ENCODE data around the gene PCDHGA10. TPM values are rescaled to one million over a fixed set of nuclear protein-coding genes. Genes with fewer than 3 reads are reported as not detected.

PCDHGA10 gene
- total RNA-seq, 2 experiments from 2014 or later, result not detected

- ChIA-PET CTCF (no interaction called here), POLR2A (interaction anchor here (0.7 kb wide), 1 partner anchor 75 kb away, joined by 3 read pairs; no protein-coding TSS in a partner anchor)
- peaks cover 5% of the 10 kb centered on the region for H3K27me3 Mint-ChIP-seq
- DNase-seq, result no peak
- H3K27ac Mint-ChIP-seq, result no peak overlapping the region
- H3K4me1 Mint-ChIP-seq, result no peaks in the 10 kb centered on the region
- H3K9me3 Mint-ChIP-seq, result no peaks in the 10 kb centered on the region
- H3K4me3 Mint-ChIP-seq, result no peak overlapping the region
- no peaks in the 10 kb centered on the region for H3K36me3 Mint-ChIP-seq (ENCODE audit: low read depth)
Measured at GRCh38 chr5:141439411-141440141, 26.8 kb downstream of the PCDHGA10 start.

- ChIA-PET POLR2A (interaction anchor here (0.7 kb wide), 1 partner anchor 76 kb away, joined by 3 read pairs; no protein-coding TSS in a partner anchor), CTCF (no interaction called here)
- Mint-ChIP-seq H3K4me1 (no peaks in the 10 kb centered on the region), H3K9me3 (no peaks in the 10 kb centered on the region), H3K4me3 (no peak overlapping the region), H3K36me3 (ENCODE audit: low read depth) (no peaks in the 10 kb centered on the region), H3K27ac (no peak overlapping the region), H3K27me3 (peaks cover 4% of the 10 kb centered on the region)
- DNase-seq, result no peak
Measured at GRCh38 chr5:141440341-141440740, 27.6 kb downstream of the PCDHGA10 start.

GRCh38 chr5:141441571-141442170, 28.9 kb downstream of the PCDHGA10 start:
- Mint-ChIP-seq H3K9me3 (no peaks in the 10 kb centered on the region), H3K4me3 (no peak overlapping the region), H3K4me1 (no peaks in the 10 kb centered on the region), H3K27me3 (peaks cover 6% of the 10 kb centered on the region), H3K27ac (no peak overlapping the region), H3K36me3 (ENCODE audit: low read depth) (no peaks in the 10 kb centered on the region)
- POLR2A ChIA-PET, result no interaction called here
- CTCF ChIA-PET, result no interaction called here
- DNase-seq, result no peak

GRCh38 chr5:141465351-141465750, 52.6 kb downstream of the PCDHGA10 start:
- no peak overlapping the region for H3K4me3 Mint-ChIP-seq
- H3K9me3 Mint-ChIP-seq, result no peaks in the 10 kb centered on the region
- no peak for DNase-seq
- no peaks in the 10 kb centered on the region for H3K4me1 Mint-ChIP-seq
- H3K36me3 Mint-ChIP-seq (ENCODE audit: low read depth), result no peaks in the 10 kb centered on the region
- no peak overlapping the region for H3K27ac Mint-ChIP-seq
- H3K27me3 Mint-ChIP-seq, result peaks cover 10% of the 10 kb centered on the region
- CTCF ChIA-PET, result interaction anchor here (1.1 kb wide), 1 partner anchor 68 kb away, joined by 3 read pairs; the partner anchor contains the start of gene PCDHGB5
- POLR2A ChIA-PET, result no interaction called here

Other genes starting within 250 kb of the PCDHGA10 start
- not detected for gene PCDHB7, start 240.3 kb upstream of the PCDHGA10 start, total RNA-seq
- not detected for gene PCDHB8, start 235.2 kb upstream of the PCDHGA10 start, total RNA-seq
- not detected for gene PCDHB16, start 230.6 kb upstream of the PCDHGA10 start, total RNA-seq
- not detected for gene PCDHB9, start 225.8 kb upstream of the PCDHGA10 start, total RNA-seq
- not detected for gene PCDHB10, start 220.6 kb upstream of the PCDHGA10 start, total RNA-seq
- not detected for gene PCDHB11, start 213.4 kb upstream of the PCDHGA10 start, total RNA-seq
- gene PCDHB12, start 204.3 kb upstream of the PCDHGA10 start, total RNA-seq, result not detected
- gene PCDHB13, start 199.1 kb upstream of the PCDHGA10 start, total RNA-seq, result not detected
- gene PCDHB14, start 189.6 kb upstream of the PCDHGA10 start, total RNA-seq, result not detected
- not detected for gene PCDHB15, start 167.6 kb upstream of the PCDHGA10 start, total RNA-seq
- gene SLC25A2, start 108.9 kb upstream of the PCDHGA10 start, total RNA-seq, result under 1 TPM; 0.42 to 0.52 TPM
- gene TAF7, start 92.2 kb upstream of the PCDHGA10 start, total RNA-seq, result 10 to 100 TPM; 62.1 to 63.3 TPM
- under 1 TPM; 0.04 to 0.05 TPM for gene PCDHGA1, start 82.5 kb upstream of the PCDHGA10 start, total RNA-seq
- gene PCDHGA2, start 74.2 kb upstream of the PCDHGA10 start, total RNA-seq, result not detected
- gene PCDHGA3, start 69.2 kb upstream of the PCDHGA10 start, total RNA-seq, result not detected
- not detected for gene PCDHGB1, start 62.9 kb upstream of the PCDHGA10 start, total RNA-seq
- not detected for gene PCDHGA4, start 58.0 kb upstream of the PCDHGA10 start, total RNA-seq
- under 1 TPM; 0.08 to 0.10 TPM for gene PCDHGB2, start 53.0 kb upstream of the PCDHGA10 start, total RNA-seq
- gene PCDHGA5, start 48.8 kb upstream of the PCDHGA10 start, total RNA-seq, result under 1 TPM in 1 of 2 experiments, not detected in 1; 0.05 TPM
- gene PCDHGB3, start 42.7 kb upstream of the PCDHGA10 start, total RNA-seq, result under 1 TPM in 1 of 2 experiments, not detected in 1; 0.12 TPM
- not detected for gene PCDHGA6, start 39.1 kb upstream of the PCDHGA10 start, total RNA-seq
- gene PCDHGA7, start 30.2 kb upstream of the PCDHGA10 start, total RNA-seq, result not detected
- gene PCDHGB4, start 25.3 kb upstream of the PCDHGA10 start, total RNA-seq, result not detected
- not detected for gene PCDHGA8, start 20.4 kb upstream of the PCDHGA10 start, total RNA-seq
- not detected for gene PCDHGB5, start 15.0 kb upstream of the PCDHGA10 start, total RNA-seq
- not detected for gene PCDHGA9, start 10.2 kb upstream of the PCDHGA10 start, total RNA-seq
- under 1 TPM in 1 of 2 experiments, not detected in 1; 0.04 TPM for gene PCDHGB6, start 5.0 kb upstream of the PCDHGA10 start, total RNA-seq
- gene PCDHGB7, start 4.7 kb downstream of the PCDHGA10 start, total RNA-seq, result under 1 TPM in 1 of 2 experiments, not detected in 1; 0.07 TPM
- gene PCDHGA11, start 8.1 kb downstream of the PCDHGA10 start, total RNA-seq, result not detected
- not detected for gene PCDHGA12, start 17.5 kb downstream of the PCDHGA10 start, total RNA-seq
- gene PCDHGC3, start 63.0 kb downstream of the PCDHGA10 start, total RNA-seq, result not detected
- not detected for gene PCDHGC4, start 72.0 kb downstream of the PCDHGA10 start, total RNA-seq
- not detected for gene PCDHGC5, start 76.1 kb downstream of the PCDHGA10 start, total RNA-seq
- gene DIAPH1, start 206.0 kb downstream of the PCDHGA10 start, total RNA-seq, result 100 to 1,000 TPM; 297 to 302 TPM
- 10 to 100 TPM; 70.2 to 73.9 TPM for gene HDAC3, start 223.9 kb downstream of the PCDHGA10 start, total RNA-seq
- gene RELL2, start 224.0 kb downstream of the PCDHGA10 start, total RNA-seq, result 10 to 100 TPM; 25.1 to 26.9 TPM
- gene FCHSD1, start 238.4 kb downstream of the PCDHGA10 start, total RNA-seq, result 10 to 100 TPM; 58.0 to 59.3 TPM

Data from activated CD4-positive, alpha-beta T cell treated with anti-CD3 and anti-CD28 coated beads, Interleukin-2, amount 10 ng/mL, durations not matched to agents 7 days and 5 days (primary cell).